GM23248 (cell line): ENCODE results near the gene CDK9. TPM values are rescaled to one million over a fixed set of nuclear protein-coding genes. Genes with fewer than 3 reads are reported as not detected.

Experiments used
- DNase-seq: peaks from one replicate; pipeline ENCODE4 v3.0.0-alpha.2; 2015
- H2AFZ ChIP-seq: fragments of 200-600 bp; sonication (generic); 2 replicates; pipeline ENCODE4 v1.6.1; 2016; ENCODE audit warnings: antibody characterized with exemption
- H3F3A ChIP-seq: fragments of 200-600 bp; sonication (generic); 2 replicates; pipeline ENCODE4 v1.6.1; 2016; ENCODE audit warnings: mild to moderate bottlenecking, antibody characterized with exemption, mixed run types; ENCODE audit not compliant: insufficient read depth
- H3K27ac ChIP-seq: fragments of 200-600 bp; sonication (generic); 2 replicates; pipeline ENCODE4 v1.5.1; 2016; ENCODE audit warnings: mild to moderate bottlenecking
- H3K27me3 ChIP-seq: fragments of 200-600 bp; sonication (generic); replicated peaks from 2 replicates; pipeline ENCODE4 v1.6.1; 2016; ENCODE audit warnings: mild to moderate bottlenecking; ENCODE audit not compliant: insufficient read depth
- H3K36me3 ChIP-seq: fragments of 200-600 bp; sonication (generic); 2 replicates; pipeline ENCODE4 v1.6.1; 2016; ENCODE audit warnings: low read depth, mild to moderate bottlenecking
- H3K4me1 ChIP-seq: fragments of 200-600 bp; sonication (generic); 2 replicates; pipeline ENCODE4 v1.6.1; 2016; ENCODE audit warnings: mild to moderate bottlenecking; ENCODE audit not compliant: insufficient read depth
- H3K4me2 ChIP-seq: fragments of 200-600 bp; sonication (generic); one replicate; pipeline ENCODE4 v1.6.1; 2016; ENCODE audit warnings: mild to moderate bottlenecking; ENCODE audit not compliant: unreplicated experiment
- H3K4me3 ChIP-seq: fragments of 200-600 bp; sonication (generic); 2 replicates; pipeline ENCODE4 v1.5.1; 2016; ENCODE audit warnings: mild to moderate bottlenecking
- H3K79me2 ChIP-seq: fragments of 200-600 bp; sonication (generic); 2 replicates; pipeline ENCODE4 v1.6.1; 2016; ENCODE audit warnings: mild to moderate bottlenecking; ENCODE audit not compliant: insufficient read depth
- H3K9ac ChIP-seq: fragments of 200-600 bp; sonication (generic); 2 replicates; pipeline ENCODE4 v1.6.1; 2016; ENCODE audit warnings: mild to moderate bottlenecking
- H3K9me2 ChIP-seq: fragments of 200-600 bp; sonication (generic); 2 replicates; pipeline ENCODE4 v1.6.1; 2016; ENCODE audit warnings: mixed run types, mild to moderate bottlenecking, moderate library complexity; ENCODE audit not compliant: insufficient read depth
- H3K9me3 ChIP-seq: fragments of 200-600 bp; sonication (generic); one replicate; pipeline ENCODE4 v1.6.1; 2017; ENCODE audit warnings: low read depth
- H4K20me1 ChIP-seq: fragments of 200-600 bp; sonication (generic); 2 replicates; pipeline ENCODE4 v1.6.0; 2016; ENCODE audit not compliant: insufficient read depth
- EZH2 ChIP-seq: fragments of 200-600 bp; sonication (generic); IDR thresholded peaks from 2 replicates; pipeline ENCODE4 v1.6.1; 2018; ENCODE audit warnings: antibody characterized with exemption, mild to moderate bottlenecking; ENCODE audit not compliant: insufficient read depth, poor library complexity, severe bottlenecking
- EZH2phosphoT487 ChIP-seq: fragments of 200-600 bp; sonication (generic); IDR thresholded peaks from 2 replicates; pipeline ENCODE4 v1.6.1; 2018; ENCODE audit warnings: antibody characterized with exemption, moderate library complexity, mild to moderate bottlenecking, low read depth; ENCODE audit not compliant: insufficient read depth
- WGBS, 2 experiments: methylation state at CpG; one replicate each; pipeline ENCODE4 v1.1.6; 2015 to 2017; ENCODE audit warnings: low lambda C conversion rate in 2 of 2, low coverage in 1 of 2; ENCODE audit errors: missing lambda C conversion rate in 2 of 2; 5-methylcytosine and 5-hydroxymethylcytosine counted together
- in situ Hi-C: fragments of 300-500 bp; cut with MboI; formaldehyde crosslinking; loops from 2 replicates; pipeline ENCODE4 v1.15.0; 2020
- polyA plus RNA-seq: library from polyadenylated mRNA; unstranded; fragments of >200 nt; fragmentation: Nextera tagmentation; extraction: Ambion mirVana; gene quantifications from 2 replicates; pipeline ENCODE4 v1.2.1, GENCODE V29; 2016
- total RNA-seq: library from RNA; depleted of rRNA; stranded (reverse); fragments of >200 nt; shearing (Covaris generic); gene quantifications from 2 replicates; pipeline ENCODE4 v1.2.3, GENCODE V29; 2014

CDK9 gene
- total and polyA plus RNA-seq, 2 experiments from 2014 or later: 43.7 to 59.7 TPM

GRCh38 chr9:127765418-127765817, 20.4 kb upstream of the CDK9 start:
- H3K9ac ChIP-seq: no peak overlapping the region
- no peaks in the 10 kb centered on the region for H3K36me3 ChIP-seq
- in situ Hi-C loops: no loop called here
- H3K4me3 ChIP-seq: no peak overlapping the region
- H3K27ac ChIP-seq: no peak overlapping the region
- H3F3A ChIP-seq: no peaks in the 10 kb centered on the region
- no peak overlapping the region for H3K4me2 ChIP-seq
- no peak overlapping the region for H2AFZ ChIP-seq
- TF ChIP-seq EZH2: no peak
- no peak for TF ChIP-seq EZH2phosphoT487
- H3K4me1 ChIP-seq: no peaks in the 10 kb centered on the region
- no peak for DNase-seq
- H3K79me2 ChIP-seq: no peaks in the 10 kb centered on the region
- no peaks in the 10 kb centered on the region for H3K9me3 ChIP-seq
- no peaks in the 10 kb centered on the region for H3K9me2 ChIP-seq
- 86 to 94% methylated on average over 1 of the region's 1 CpG for WGBS, 2 experiments
- H4K20me1 ChIP-seq: no peaks in the 10 kb centered on the region
- no peaks in the 10 kb centered on the region; the same call in 1 of the 2 replicates for H3K27me3 ChIP-seq

GRCh38 chr9:127767410-127767809, 18.4 kb upstream of the CDK9 start:
- H3K9ac ChIP-seq: no peak overlapping the region
- no peaks in the 10 kb centered on the region for H3K79me2 ChIP-seq
- WGBS, 2 experiments: 62 to 63% methylated on average over 3 of the region's 3 CpGs
- no peaks in the 10 kb centered on the region for H4K20me1 ChIP-seq
- H3K27ac ChIP-seq: no peak overlapping the region
- no peak overlapping the region for H3K4me2 ChIP-seq
- no peaks in the 10 kb centered on the region for H3K9me2 ChIP-seq
- H3K36me3 ChIP-seq: no peaks in the 10 kb centered on the region
- H2AFZ ChIP-seq: no peak overlapping the region
- no peak overlapping the region for H3K4me3 ChIP-seq
- H3K4me1 ChIP-seq: 0 out of 2 replicates have a peak, but pooled peaks cover 4% of the 10 kb centered on the region
- 0 out of 2 replicates have a peak, but pooled peaks cover 3% of the 10 kb centered on the region for H3F3A ChIP-seq
- TF ChIP-seq EZH2: no peak
- no peak for TF ChIP-seq EZH2phosphoT487
- no peak for DNase-seq
- in situ Hi-C loops: no loop called here
- no peaks in the 10 kb centered on the region; the same call in 1 of the 2 replicates for H3K27me3 ChIP-seq
- H3K9me3 ChIP-seq: no peaks in the 10 kb centered on the region

- Histone ChIP-seq H3K9me2 (no peaks in the 10 kb centered on the region), H3K79me2 (no peaks in the 10 kb centered on the region), H3K9me3 (no peaks in the 10 kb centered on the region), H2AFZ (no peak overlapping the region), H3K4me2 (no peak overlapping the region), H3K9ac (no peak overlapping the region), H3F3A (0 out of 2 replicates have a peak, but pooled peaks cover 3% of the 10 kb centered on the region), H3K4me1 (0 out of 2 replicates have a peak, but pooled peaks cover 4% of the 10 kb centered on the region), H4K20me1 (no peaks in the 10 kb centered on the region), H3K36me3 (no peaks in the 10 kb centered on the region), H3K27me3 (no peaks in the 10 kb centered on the region; the same call in 1 of the 2 replicates), H3K4me3 (no peak overlapping the region), H3K27ac (no peak overlapping the region)
- TF ChIP-seq EZH2: no peak
- TF ChIP-seq EZH2phosphoT487: no peak
- in situ Hi-C loops: no loop called here
- WGBS, 2 experiments: 38% methylated on average over 12 to 13 of the region's 13 CpGs
- no peak for DNase-seq
These were observed 17.9 kb upstream of the CDK9 start for GRCh38 chr9:127767909-127768331.

- H3K36me3 ChIP-seq: no peaks in the 10 kb centered on the region
- in situ Hi-C loops: no loop called here
- H3K9me3 ChIP-seq: no peaks in the 10 kb centered on the region
- no peaks in the 10 kb centered on the region for H3K9me2 ChIP-seq
- H4K20me1 ChIP-seq: no peaks in the 10 kb centered on the region
- WGBS, 2 experiments: 86 to 91% methylated on average over 8 of the region's 8 CpGs
- H2AFZ ChIP-seq: no peak overlapping the region
- no peak for DNase-seq
- TF ChIP-seq EZH2 (no peak), EZH2phosphoT487 (no peak)
- H3K4me2 ChIP-seq: no peak overlapping the region
- H3F3A ChIP-seq: 0 out of 2 replicates have a peak, but pooled peaks cover 3% of the 10 kb centered on the region
- no peak overlapping the region for H3K27ac ChIP-seq
- H3K27me3 ChIP-seq: no peaks in the 10 kb centered on the region
- H3K4me3 ChIP-seq: no peak overlapping the region
- 0 out of 2 replicates have a peak, but pooled peaks cover 4% of the 10 kb centered on the region for H3K4me1 ChIP-seq
- H3K9ac ChIP-seq: no peak overlapping the region
- no peaks in the 10 kb centered on the region for H3K79me2 ChIP-seq
These were observed 17.1 kb upstream of the CDK9 start for GRCh38 chr9:127768698-127769097.
